Measurements from ENCODE around the gene FLOT1. TPM values are rescaled to one million over a fixed set of nuclear protein-coding genes. Genes with fewer than 3 reads are reported as not detected.

FLOT1 gene
- total and polyA plus RNA-seq, 2 of the 13 experiments (the other 11 are each of a cell fraction or from before 2014, with no cell fraction given) = 82.3 to 130 TPM

DNA sequence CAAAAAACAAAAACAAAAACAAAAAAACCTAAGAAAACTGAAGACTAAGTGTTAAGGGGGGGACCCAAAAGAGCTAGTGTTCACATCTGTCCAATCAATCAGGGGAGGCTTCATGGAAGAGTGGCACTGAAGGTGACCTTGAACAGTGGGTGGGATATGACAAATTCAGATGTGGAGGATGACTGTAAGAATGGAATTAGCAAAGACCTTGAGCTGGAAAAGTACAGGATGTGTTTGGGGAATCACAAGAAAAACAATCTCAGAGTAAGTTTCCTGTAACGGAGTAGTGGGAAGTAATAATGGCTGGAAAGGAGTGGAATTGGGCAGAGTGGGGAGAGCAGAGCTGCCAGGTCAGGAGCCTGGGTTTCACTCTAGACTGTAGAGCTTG, 4.8 kb upstream of the FLOT1 start (continued):
- TF ChIP-seq SOX13 (IDR thresholded peaks at IDR 0.05) (no peak), SOX13 (CRISPR knock-in tag; conservative IDR thresholded peaks at IDR 0.05 in 1 of 2, IDR thresholded peaks at IDR 0.05 in 1 of 2) (peak in 1 of 2 experiments; percentile 54; a peak in 1 of 4 replicates), KAT7 (CRISPR knock-in tag; IDR thresholded peaks at IDR 0.05; ENCODE audit: borderline replicate concordance) (no peak), RXRB (CRISPR knock-in tag; IDR thresholded peaks at IDR 0.05; ENCODE audit: borderline replicate concordance) (peak; percentile 48; the same call in 1 of the 2 replicates), GATAD1 (CRISPR knock-in tag; IDR thresholded peaks at IDR 0.05) (0 out of 2 replicates have a peak, but pooled peaks have one; percentile 21), ZNF792 (CRISPR knock-in tag; IDR thresholded peaks at IDR 0.05) (peak; percentile 19; the same call in 1 of the 2 replicates), RCOR2 (CRISPR knock-in tag; IDR thresholded peaks at IDR 0.05) (peak; percentile 41; the same call in 1 of the 2 replicates), ZFP90 (CRISPR knock-in tag; IDR thresholded peaks at IDR 0.05; ENCODE audit: borderline replicate concordance) (no peak), PHF8 (CRISPR knock-in tag; IDR thresholded peaks at IDR 0.05) (0 out of 2 replicates have a peak, but pooled peaks have one; percentile 12), HMG20A (CRISPR knock-in tag; IDR thresholded peaks at IDR 0.05; ENCODE audit: borderline replicate concordance) (peak; percentile 44; the same call in 1 of the 2 replicates), EP300 (IDR thresholded peaks at IDR 0.05; ENCODE audit: low read depth in 2 of 2, low read length in 2 of 2) (peak in 1 of 2 experiments; percentile 63; a peak in 1 of 4 replicates), EP300 (CRISPR knock-in tag; IDR thresholded peaks at IDR 0.05; ENCODE audit: borderline replicate concordance) (no peak), EHMT2 (IDR thresholded peaks at IDR 0.05; ENCODE audit: borderline replicate concordance, low read depth, low read length) (no peak), RARA (CRISPR knock-in tag; IDR thresholded peaks at IDR 0.05) (peak; percentile 48), MIXL1 (CRISPR knock-in tag; IDR thresholded peaks at IDR 0.05) (peak; percentile 59), ZNF75D (CRISPR knock-in tag; IDR thresholded peaks at IDR 0.05; ENCODE audit: borderline replicate concordance) (no peak)
- TF ChIP-seq, protein P1, sequence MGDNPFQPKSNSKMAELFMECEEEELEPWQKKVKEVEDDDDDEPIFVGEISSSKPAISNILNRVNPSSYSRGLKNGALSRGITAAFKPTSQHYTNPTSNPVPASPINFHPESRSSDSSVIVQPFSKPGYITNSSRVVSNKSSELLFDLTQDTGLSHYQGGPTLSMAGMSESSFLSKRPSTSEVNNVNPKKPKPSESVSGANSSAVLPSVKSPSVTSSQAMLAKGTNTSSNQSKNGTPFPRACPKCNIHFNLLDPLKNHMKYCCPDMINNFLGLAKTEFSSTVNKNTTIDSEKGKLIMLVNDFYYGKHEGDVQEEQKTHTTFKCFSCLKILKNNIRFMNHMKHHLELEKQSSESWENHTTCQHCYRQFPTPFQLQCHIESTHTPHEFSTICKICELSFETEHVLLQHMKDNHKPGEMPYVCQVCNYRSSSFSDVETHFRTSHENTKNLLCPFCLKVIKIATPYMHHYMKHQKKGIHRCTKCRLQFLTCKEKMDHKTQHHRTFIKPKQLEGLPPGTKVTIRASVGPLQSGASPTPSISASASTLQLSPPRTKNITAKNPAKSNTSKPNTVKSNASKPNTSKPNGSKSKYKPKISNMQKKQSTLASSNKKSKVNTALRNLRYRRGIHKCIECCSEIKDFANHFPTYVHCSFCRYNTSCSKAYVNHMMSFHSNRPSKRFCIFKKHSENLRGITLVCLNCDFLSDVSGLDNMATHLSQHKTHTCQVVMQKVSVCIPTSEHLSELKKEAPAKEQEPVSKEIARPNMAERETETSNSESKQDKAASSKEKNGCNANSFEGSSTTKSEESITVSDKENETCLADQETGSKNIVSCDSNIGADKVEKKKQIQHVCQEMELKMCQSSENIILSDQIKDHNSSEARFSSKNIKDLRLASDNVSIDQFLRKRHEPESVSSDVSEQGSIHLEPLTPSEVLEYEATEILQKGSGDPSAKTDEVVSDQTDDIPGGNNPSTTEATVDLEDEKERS (CRISPR knock-in tag; IDR thresholded peaks at IDR 0.05) = 0 out of 2 replicates have a peak, but pooled peaks have one; percentile 43
- TF ChIP-seq, protein P2, sequence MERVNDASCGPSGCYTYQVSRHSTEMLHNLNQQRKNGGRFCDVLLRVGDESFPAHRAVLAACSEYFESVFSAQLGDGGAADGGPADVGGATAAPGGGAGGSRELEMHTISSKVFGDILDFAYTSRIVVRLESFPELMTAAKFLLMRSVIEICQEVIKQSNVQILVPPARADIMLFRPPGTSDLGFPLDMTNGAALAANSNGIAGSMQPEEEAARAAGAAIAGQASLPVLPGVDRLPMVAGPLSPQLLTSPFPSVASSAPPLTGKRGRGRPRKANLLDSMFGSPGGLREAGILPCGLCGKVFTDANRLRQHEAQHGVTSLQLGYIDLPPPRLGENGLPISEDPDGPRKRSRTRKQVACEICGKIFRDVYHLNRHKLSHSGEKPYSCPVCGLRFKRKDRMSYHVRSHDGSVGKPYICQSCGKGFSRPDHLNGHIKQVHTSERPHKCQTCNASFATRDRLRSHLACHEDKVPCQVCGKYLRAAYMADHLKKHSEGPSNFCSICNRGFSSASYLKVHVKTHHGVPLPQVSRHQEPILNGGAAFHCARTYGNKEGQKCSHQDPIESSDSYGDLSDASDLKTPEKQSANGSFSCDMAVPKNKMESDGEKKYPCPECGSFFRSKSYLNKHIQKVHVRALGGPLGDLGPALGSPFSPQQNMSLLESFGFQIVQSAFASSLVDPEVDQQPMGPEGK (CRISPR knock-in tag; IDR thresholded peaks at IDR 0.05) = peak; percentile 17; the same call in 1 of the 2 replicates
- TF ChIP-seq, protein P3, sequence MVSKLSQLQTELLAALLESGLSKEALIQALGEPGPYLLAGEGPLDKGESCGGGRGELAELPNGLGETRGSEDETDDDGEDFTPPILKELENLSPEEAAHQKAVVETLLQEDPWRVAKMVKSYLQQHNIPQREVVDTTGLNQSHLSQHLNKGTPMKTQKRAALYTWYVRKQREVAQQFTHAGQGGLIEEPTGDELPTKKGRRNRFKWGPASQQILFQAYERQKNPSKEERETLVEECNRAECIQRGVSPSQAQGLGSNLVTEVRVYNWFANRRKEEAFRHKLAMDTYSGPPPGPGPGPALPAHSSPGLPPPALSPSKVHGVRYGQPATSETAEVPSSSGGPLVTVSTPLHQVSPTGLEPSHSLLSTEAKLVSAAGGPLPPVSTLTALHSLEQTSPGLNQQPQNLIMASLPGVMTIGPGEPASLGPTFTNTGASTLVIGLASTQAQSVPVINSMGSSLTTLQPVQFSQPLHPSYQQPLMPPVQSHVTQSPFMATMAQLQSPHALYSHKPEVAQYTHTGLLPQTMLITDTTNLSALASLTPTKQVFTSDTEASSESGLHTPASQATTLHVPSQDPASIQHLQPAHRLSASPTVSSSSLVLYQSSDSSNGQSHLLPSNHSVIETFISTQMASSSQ (IDR thresholded peaks at IDR 0.05; ENCODE audit: low read depth) = no peak
- TF ChIP-seq, protein P3 (CRISPR knock-in tag; IDR thresholded peaks at IDR 0.05; ENCODE audit: borderline replicate concordance) = no peak; the same call in 1 of the 2 replicates
